Pancreas (tissue), 10 donors: ENCODE measurements around the gene TMCC1. TPM values are rescaled to one million over a fixed set of nuclear protein-coding genes. Genes with fewer than 3 reads are reported as not detected.

Source experiments
- ATAC-seq, 4 donors: fragments of 200-7000 bp; cut with Tn5 transposase; one replicate each; pipeline versions ENCODE4 v1.8.0 to v1.9.1; 2020; ENCODE audit warnings: mild to moderate bottlenecking in 4 of 4, moderate library complexity in 4 of 4
- DNase-seq, 6 donors: peaks; one replicate each; pipeline ENCODE4 v3.0.0-alpha.2; 2020
- FAIRE-seq: peaks from 2 replicates; lab custom pipeline; 2012; peaks lifted over from hg19 to GRCh38; lab: Jason Lieb, UNC
- H3K27ac ChIP-seq, 4 donors: fragments of 200-600 bp; sonication (generic); 1 replicate in 3 of 4; 2 replicates in 1 of 4; pipeline versions ENCODE4 v1.5.0 to v1.8.0; 2020
- H3K27me3 ChIP-seq, 4 donors: fragments of 200-600 bp; one replicate each; pipeline ENCODE4 v1.8.0; 2021
- H3K36me3 ChIP-seq, 3 donors: fragments of 200-600 bp; sonication (generic) in 1 of 3; one replicate each; pipeline versions ENCODE4 v1.5.0 to v1.8.0; 2020 to 2021
- H3K4me1 ChIP-seq, 3 donors: fragments of 200-600 bp; one replicate each; pipeline ENCODE4 v1.8.0; 2021
- H3K4me3 ChIP-seq, 4 donors: fragments of 200-600 bp; sonication (generic) in 2 of 4; one replicate each; pipeline versions ENCODE4 v1.5.0 to v1.8.0; 2020 to 2021
- H3K9me3 ChIP-seq, 4 donors: fragments of 200-600 bp; one replicate each; pipeline ENCODE4 v1.8.0; 2021
- CTCF ChIP-seq, 4 donors: fragments of 200-600 bp; sonication (generic) in 3 of 4; IDR thresholded peaks; one replicate each; pipeline versions ENCODE4 v1.5.0 to v1.8.0; 2021; ENCODE audit warnings: antibody characterized with exemption in 4 of 4
- WGBS, 2 donors: extraction: QIAGEN DNeasy Blood & Tissue Kit; methylation state at CpG; one replicate each; pipeline ENCODE4 v1.1.7; 2013; 5-methylcytosine and 5-hydroxymethylcytosine counted together
- intact Hi-C, 3 donors: fragments of 100-400 bp; cut with DNase I; formaldehyde crosslinking; loops; one replicate each; pipeline versions ENCODE4 v1.11.1 to v1.14.2; 2022
- polyA plus RNA-seq, 2 donors: library from polyadenylated mRNA; stranded (reverse); fragments of 200-250 nt; gene quantifications; one replicate each; pipeline ENCODE4 v1.2.3, GENCODE V29; 2013
- total RNA-seq, 6 donors: library from RNA; stranded (reverse); fragmentation: NEBNext Ultra II Directional in 4 of 6; extraction: Animal tissue kit (Norgen Biotek cat#: 25700) in 4 of 6; gene quantifications; one replicate each; pipeline versions ENCODE4 v1.2.1 to v1.2.4, GENCODE V29; 2021 to 2023
- donor health status: healthy with polysubstance abuse.
- donor health status: DM: no; HTN: no; CAD: no; lungs with moderate emphysema.
- donor health status: DM: no; HTN: no; CAD: no.
- donor health status: control.
- donor health status: control.
- donor health status: Bipolar disorder and iron deficiency.
- donor health status: DM: yes; HTN: yes; CAD: no.
- donor health status: DM: no; HTN: no; CAD: no.
- donor health status: DM: no; HTN: no; CAD: no.
- donor health status: DM: yes; HTN: yes; CAD: no.

TMCC1 gene
- total and polyA plus RNA-seq, 8 donors, result 5.6 to 27.5 (median 16.9) TPM

- TF ChIP-seq CTCF (IDR thresholded peaks at IDR 0.05), result no peak
- no peak overlapping the region for H3K4me3 ChIP-seq
- ATAC-seq, result peak in 1 of 4 donors; percentile 47
- FAIRE-seq, result no peak
- no peaks in the 10 kb centered on the region for H3K27me3 ChIP-seq
- WGBS, 2 donors, result 79 to 81% methylated on average over 6 of the region's 6 CpGs
- DNase-seq, result no peak
- intact Hi-C loops, result no loop called here
- no peaks in the 10 kb centered on the region for H3K36me3 ChIP-seq
- peaks cover 4 to 10% (median 6%) of the 10 kb centered on the region in 3 donors for H3K4me1 ChIP-seq
- H3K9me3 ChIP-seq, result no peaks in the 10 kb centered on the region
- H3K27ac ChIP-seq, result no peak overlapping the region
Measured at GRCh38 chr3:129663930-129664646, 229.4 kb downstream of the TMCC1 start.

- Histone ChIP-seq H3K9me3 (no peaks in the 10 kb centered on the region), H3K27me3 (no peaks in the 10 kb centered on the region), H3K4me1 (peaks cover 4 to 10% (median 6%) of the 10 kb centered on the region in 3 donors), H3K27ac (peak overlapping the region in 2 of 4 donors; percentile 45 to 64), H3K4me3 (no peak overlapping the region), H3K36me3 (no peaks in the 10 kb centered on the region)
- 41 to 53% methylated on average over 1 of the region's 1 CpG for WGBS, 2 donors
- intact Hi-C loops, result no loop called here
- no peak for TF ChIP-seq CTCF (IDR thresholded peaks at IDR 0.05)
- DNase-seq (peak in 1 of 6 donors; percentile 13), ATAC-seq (peak; percentile 25 to 66 (median 63)), FAIRE-seq (no peak)
Measured at GRCh38 chr3:129663045-129663446, 230.5 kb downstream of the TMCC1 start.

GRCh38 chr3:129662191-129662608 lies 231.3 kb downstream of the TMCC1 start:
- Histone ChIP-seq H3K4me1 (peaks cover 4 to 15% (median 6%) of the 10 kb centered on the region in 3 donors), H3K9me3 (no peaks in the 10 kb centered on the region), H3K4me3 (no peak overlapping the region), H3K36me3 (no peaks in the 10 kb centered on the region), H3K27me3 (no peaks in the 10 kb centered on the region), H3K27ac (peak overlapping the region in 2 of 4 donors; percentile 45 to 64)
- no peak for TF ChIP-seq CTCF (IDR thresholded peaks at IDR 0.05)
- FAIRE-seq (no peak), DNase-seq (no peak), ATAC-seq (peak in 3 of 4 donors; percentile 43 to 51 (median 48))
- intact Hi-C loops, result no loop called here
- 72 to 77% methylated on average over 4 of the region's 4 CpGs for WGBS, 2 donors

- intact Hi-C loops, result no loop called here
- no peak for TF ChIP-seq CTCF (IDR thresholded peaks at IDR 0.05)
- FAIRE-seq, result no peak
- H3K36me3 ChIP-seq, result no peaks in the 10 kb centered on the region
- peak; percentile 44 to 59 (median 51) for ATAC-seq
- no peak overlapping the region for H3K4me3 ChIP-seq
- no peaks in the 10 kb centered on the region for H3K27me3 ChIP-seq
- 40% methylated on average over 1 of the region's 1 CpG for WGBS, 2 donors
- no peak for DNase-seq
- H3K27ac ChIP-seq, result peak overlapping the region in 2 of 4 donors; percentile 45 to 64
- H3K4me1 ChIP-seq, result peaks cover 4 to 19% (median 6%) of the 10 kb centered on the region in 3 donors
- no peaks in the 10 kb centered on the region for H3K9me3 ChIP-seq
Measured at GRCh38 chr3:129661766-129662165, 231.7 kb downstream of the TMCC1 start.
